Cerebellar nuclear complex (tissue), 1 donor: Measurements from ENCODE around the gene TCFL5.

Experiments
- DNase-seq, 2 experiments: peaks; one replicate each; lab custom pipeline; 2025; lab: John Stamatoyannopoulos, UW

Gene TCFL5

GRCh38 chr20:62834967-62835730, 26.5 kb downstream of the TCFL5 start:
- no peak for DNase-seq

- DNase-seq: no peak
These were observed 28.7 kb downstream of the TCFL5 start for GRCh38 chr20:62832951-62833391.

- DNase-seq: no peak
These were observed 29.3 kb downstream of the TCFL5 start for GRCh38 chr20:62832212-62832922.

GRCh38 chr20:62831854-62832211, 29.8 kb downstream of the TCFL5 start:
- no peak for DNase-seq

- DNase-seq: no peak
These were observed 30.2 kb downstream of the TCFL5 start for GRCh38 chr20:62831361-62831788.

- no peak for DNase-seq
These were observed 30.8 kb downstream of the TCFL5 start for GRCh38 chr20:62830821-62831220.

GRCh38 chr20:62830251-62830650, 31.4 kb downstream of the TCFL5 start:
- no peak for DNase-seq

- DNase-seq: no peak
These were observed 32.1 kb downstream of the TCFL5 start for GRCh38 chr20:62829231-62830230.

- DNase-seq: no peak
These were observed 33.0 kb downstream of the TCFL5 start for GRCh38 chr20:62828511-62829230.

GRCh38 chr20:62828051-62828450, 33.6 kb downstream of the TCFL5 start:
- no peak for DNase-seq

- no peak for DNase-seq
These were observed 34.1 kb downstream of the TCFL5 start for GRCh38 chr20:62827311-62828038.

- no peak for DNase-seq
These were observed 34.8 kb downstream of the TCFL5 start for GRCh38 chr20:62826646-62827310.

- no peak for DNase-seq
These were observed 35.5 kb downstream of the TCFL5 start for GRCh38 chr20:62825986-62826645.

GRCh38 chr20:62825333-62825985, 36.2 kb downstream of the TCFL5 start:
- DNase-seq: no peak

- no peak for DNase-seq
These were observed 36.9 kb downstream of the TCFL5 start for GRCh38 chr20:62824476-62825332.

GRCh38 chr20:62823688-62824475, 37.7 kb downstream of the TCFL5 start:
- no peak for DNase-seq
